HCT116 (cell line): ENCODE data around the gene ADIRF. TPM values are rescaled to one million over a fixed set of nuclear protein-coding genes. Genes with fewer than 3 reads are reported as not detected.
"Not testable (repeated sequence)": the region's sequence is repeated elsewhere in the genome, so short reads cannot be mapped to it uniquely, and the experiment has no call there.

ENCODE experiments used
- ATAC-seq: fragments of 200-7000 bp; cut with Tn5 transposase; 2 replicates; pipeline ENCODE4 v1.9.1; 2020; ENCODE audit warnings: mild to moderate bottlenecking, moderate library complexity
- BruUV-seq: library from RNA; stranded (reverse); fragments of 400-500 nt; replicated peaks from 2 replicates; lab custom pipeline; 2021; lab: Mats Ljungman, UMichigan
- CTCF ChIA-PET: fragments of 300-600 bp; sonication (Branson Sonifier 250); formaldehyde crosslinking; loops from one replicate; lab custom pipeline; 2021; ENCODE audit warnings: antibody characterized with exemption; lab: Charles Lee
- POLR2A ChIA-PET: fragments of 300-600, 350-600 bp; sonication (Branson Sonifier 250); formaldehyde crosslinking; loops from one replicate; lab custom pipeline; 2021; ENCODE audit warnings: antibody characterized with exemption; lab: Charles Lee
- RAD21 ChIA-PET, 2 experiments: fragments of 300-600 bp; sonication (Branson Sonifier 250); formaldehyde crosslinking; loops; one replicate each; lab custom pipeline; 2023; ENCODE audit warnings: low total read pairs in 2 of 2; ENCODE audit not compliant: uncharacterized antibody in 2 of 2, unreplicated experiment in 2 of 2, low non-redundant PET in 1 of 2; lab: Charles Lee
- DNase-seq: peaks from one replicate; pipeline ENCODE4 v3.0.0-alpha.2; 2010; ENCODE audit warnings: low read depth, low spot score
- H2AFZ ChIP-seq: fragments of 200-600 bp; shearing (Covaris generic), sonication (generic); 2 replicates; pipeline ENCODE4 v1.6.1; 2017; ENCODE audit warnings: low read depth, mixed run types, mixed read lengths, antibody characterized with exemption, low read length; ENCODE audit not compliant: poor library complexity, severe bottlenecking
- H3K27ac ChIP-seq: 2 replicates; pipeline ENCODE4 v1.5.1; 2012; ENCODE audit warnings: low read depth, low read length
- H3K27me3 ChIP-seq: fragments of 200-600 bp; sonication (generic); 2 replicates; pipeline ENCODE4 v1.6.1; 2016; ENCODE audit warnings: mixed run types, low read length, mixed read lengths; ENCODE audit not compliant: insufficient read depth
- H3K36me3 ChIP-seq, 2 experiments: fragments of 200-500 bp in 1 of 2; fragments of 200-600 bp in 1 of 2; sonication (Bioruptor generic) in 1 of 2; sonication (generic) in 1 of 2; 2 replicates each; pipeline versions ENCODE4 v1.5.1 to v1.6.1; 2014 to 2016; ENCODE audit warnings: low read length in 2 of 2, inconsistent platforms in 1 of 2, mixed read lengths in 1 of 2, mixed run types in 1 of 2; ENCODE audit not compliant: insufficient read depth in 2 of 2, control insufficient read depth in 1 of 2
- H3K4me1 ChIP-seq, 2 experiments: fragments of 200-600 bp in 1 of 2; sonication (generic) in 1 of 2; 2 replicates each; pipeline versions ENCODE4 v1.5.1 to v1.6.1; 2012 to 2017; ENCODE audit warnings: low read length in 2 of 2, inconsistent platforms in 1 of 2, mild to moderate bottlenecking in 1 of 2, mixed read lengths in 1 of 2, mixed run types in 1 of 2, moderate library complexity in 1 of 2; ENCODE audit not compliant: insufficient read depth in 2 of 2, control insufficient read depth in 1 of 2
- H3K4me2 ChIP-seq: fragments of 200-600 bp; sonication (generic); 2 replicates; pipeline ENCODE4 v1.6.1; 2017; ENCODE audit warnings: mixed run types, low read length, mixed read lengths
- H3K4me3 ChIP-seq, 2 experiments: fragments of 200-600 bp in 1 of 2; sonication (generic) in 1 of 2; replicated peaks in 1 of 2; 2 replicates each; pipeline ENCODE4 v1.5.1; 2011 to 2016; ENCODE audit warnings: low read length in 2 of 2, control low read depth in 1 of 2, low read depth in 1 of 2, mild to moderate bottlenecking in 1 of 2, mixed read lengths in 1 of 2, mixed run types in 1 of 2
- H3K79me2 ChIP-seq: fragments of 200-600 bp; sonication (generic); 2 replicates; pipeline ENCODE4 v1.6.1; 2017; ENCODE audit warnings: mild to moderate bottlenecking, mixed run types, low read length, moderate library complexity, mixed read lengths; ENCODE audit not compliant: insufficient read depth
- H3K9ac ChIP-seq: fragments of 200-600 bp; sonication (generic); 2 replicates; pipeline ENCODE4 v1.6.1; 2016; ENCODE audit warnings: low read length, mixed read lengths
- H3K9me2 ChIP-seq: fragments of 200-600 bp; sonication (generic), shearing (Covaris generic); 2 replicates; pipeline ENCODE4 v1.6.1; 2017; ENCODE audit warnings: mixed run types, mild to moderate bottlenecking, moderate library complexity; ENCODE audit not compliant: insufficient read depth
- H3K9me3 ChIP-seq, 2 experiments: fragments of 200-500 bp in 1 of 2; fragments of 200-600 bp in 1 of 2; sonication (Bioruptor generic) in 1 of 2; sonication (generic) in 1 of 2; 2 replicates each; pipeline ENCODE4 v1.6.1; 2014 to 2017; ENCODE audit warnings: low read length in 2 of 2, mixed read lengths in 2 of 2, inconsistent platforms in 1 of 2, low read depth in 1 of 2, mild to moderate bottlenecking in 1 of 2, mixed run types in 1 of 2, moderate library complexity in 1 of 2; ENCODE audit not compliant: control insufficient read depth in 1 of 2, insufficient read depth in 1 of 2
- H4K20me1 ChIP-seq: fragments of 200-600 bp; sonication (generic), shearing (Covaris generic); 2 replicates; pipeline ENCODE4 v1.6.1; 2017; ENCODE audit warnings: mixed run types, mild to moderate bottlenecking, moderate library complexity; ENCODE audit not compliant: insufficient read depth
- CEBPB ChIP-seq: IDR thresholded peaks from 2 replicates; pipeline ENCODE4 v1.6.1; 2012; ENCODE audit warnings: low read depth
- EZH2phosphoT487 ChIP-seq: fragments of 200-600 bp; IDR thresholded peaks from 2 replicates; pipeline ENCODE4 v1.6.1; 2018; ENCODE audit warnings: antibody characterized with exemption, borderline replicate concordance
- JUND ChIP-seq: IDR thresholded peaks from 2 replicates; pipeline ENCODE4 v1.6.1; 2012
- POLR2AphosphoS5 ChIP-seq: IDR thresholded peaks from 2 replicates; pipeline ENCODE4 v1.6.1; 2011; ENCODE audit warnings: mild to moderate bottlenecking, low read depth, low read length, moderate library complexity
- RAD21 ChIP-seq: IDR thresholded peaks from 2 replicates; pipeline ENCODE4 v1.6.1; 2012; ENCODE audit warnings: low read depth, mild to moderate bottlenecking
- SIN3A ChIP-seq: IDR thresholded peaks from 2 replicates; pipeline ENCODE4 v1.6.1; 2012; ENCODE audit warnings: low read depth
- YY1 ChIP-seq: IDR thresholded peaks from 2 replicates; pipeline ENCODE4 v1.6.1; 2011; ENCODE audit warnings: low read length, low read depth, moderate library complexity, mild to moderate bottlenecking; ENCODE audit not compliant: insufficient replicate concordance; ENCODE audit errors: extremely low read depth
- ZNF274 ChIP-seq: fragments of 200-500 bp; sonication (Bioruptor generic); IDR thresholded peaks from 2 replicates; pipeline ENCODE4 v1.6.1; 2014; ENCODE audit warnings: mild to moderate bottlenecking, low read depth, low read length, inconsistent platforms
- intact Hi-C: fragments of 100-400 bp; cut with micrococcal nuclease; formaldehyde crosslinking; loops from 2 replicates; pipeline ENCODE4 v1.10.0; 2022
- total RNA-seq: library from RNA; stranded (reverse); gene quantifications from one replicate; pipeline ENCODE4 v1.2.1, GENCODE V29; 2021; ENCODE audit not compliant: unreplicated experiment
- TF ChIP-seq, protein P1 (sequence below): IDR thresholded peaks from 2 replicates; pipeline ENCODE4 v1.6.1; 2012

ADIRF gene
- total RNA-seq, 1 experiment from 2014 or later = 448 TPM

DNA sequence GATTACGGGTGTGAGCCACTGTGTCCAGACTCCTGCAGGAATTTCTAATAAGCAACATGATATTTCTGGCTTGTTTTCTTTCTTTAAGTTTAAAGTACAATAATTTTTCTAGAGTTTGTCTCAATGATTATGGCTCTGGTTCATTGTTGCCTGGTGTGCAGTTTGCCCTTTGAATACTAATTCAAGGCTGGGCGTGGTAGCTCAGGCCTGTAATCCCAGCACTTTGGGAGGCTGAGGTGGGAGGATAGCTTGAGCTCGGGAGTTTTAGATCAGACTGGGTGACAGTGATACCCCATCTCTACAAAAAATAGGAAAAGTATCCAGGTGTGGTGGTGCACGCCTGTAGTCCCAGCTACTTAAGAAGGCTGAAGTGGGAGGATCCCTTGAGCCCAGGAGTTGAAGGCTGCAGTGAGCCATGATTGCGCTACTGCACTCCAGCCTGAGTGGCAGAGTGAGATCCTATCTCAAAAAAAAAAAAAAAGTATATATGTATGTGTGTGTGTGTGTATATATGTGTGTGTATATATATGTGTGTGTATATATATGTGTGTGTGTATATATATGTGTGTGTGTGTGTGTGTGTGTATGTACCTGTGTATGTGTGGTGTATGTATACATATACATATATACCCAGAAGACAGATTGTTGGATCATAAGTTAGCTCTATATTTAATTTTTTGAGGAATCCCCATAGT is 8.2 kb downstream of the ADIRF start:
- intact Hi-C loops = no loop called here
- Histone ChIP-seq H3K9ac (no peak overlapping the region), H2AFZ (no peak overlapping the region), H3K9me3 (no peaks in the 10 kb centered on the region), H3K27ac (no peak overlapping the region), H3K27me3 (no peaks in the 10 kb centered on the region), H3K79me2 (no peaks in the 10 kb centered on the region), H3K4me1 (peaks cover 40 to 82% of the 10 kb centered on the region in 2 experiments), H3K9me2 (no peaks in the 10 kb centered on the region), H3K36me3 (no peaks in the 10 kb centered on the region), H4K20me1 (no peaks in the 10 kb centered on the region), H3K4me2 (no peak overlapping the region), H3K4me3 (no peak overlapping the region)
- ATAC-seq (no peak), DNase-seq (no peak)
- no TSS peak for BruUV-seq
- CTCF ChIA-PET = no interaction called here
- TF ChIP-seq RAD21 (no peak), JUND (no peak), EZH2phosphoT487 (no peak), ZNF274 (no peak), YY1 (no peak), SIN3A (no peak), CEBPB (no peak)
- TF ChIP-seq, protein P1, sequence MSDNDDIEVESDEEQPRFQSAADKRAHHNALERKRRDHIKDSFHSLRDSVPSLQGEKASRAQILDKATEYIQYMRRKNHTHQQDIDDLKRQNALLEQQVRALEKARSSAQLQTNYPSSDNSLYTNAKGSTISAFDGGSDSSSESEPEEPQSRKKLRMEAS = no peak
- RAD21 ChIA-PET = no interaction called here
- POLR2A ChIA-PET = interaction anchor here (0.5 to 1.2 kb wide), 2 partner anchors 8 to 9 kb away, joined by 3 to 5 read pairs; partner anchors contain the start of gene ADIRF

DNA sequence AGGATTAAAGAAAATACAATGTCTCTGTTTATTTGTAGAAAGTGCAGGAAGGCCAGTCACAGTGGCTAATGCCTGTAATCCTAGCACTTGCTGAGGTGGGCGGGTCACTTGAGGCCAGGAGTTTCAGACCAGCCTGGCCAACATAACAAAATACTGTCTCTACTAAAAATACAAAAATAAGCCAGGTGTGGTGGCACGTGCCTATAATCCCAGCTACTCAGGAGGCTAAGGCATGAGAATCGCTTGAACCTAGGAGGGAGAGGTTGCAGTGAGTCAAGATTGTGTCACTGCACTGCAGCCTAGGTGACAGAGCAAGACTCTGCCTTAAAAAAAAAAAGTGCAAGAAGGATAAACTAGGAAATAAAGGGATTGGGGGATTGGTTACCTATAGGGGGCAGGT is 10.2 kb downstream of the ADIRF start:
- Histone ChIP-seq H3K4me2 (peak overlapping the region; percentile 20), H3K9ac (peak overlapping the region; percentile 32), H3K4me1 (peaks cover 24 to 62% of the 10 kb centered on the region in 2 experiments)
- H3K9me3 ChIP-seq, DNase-seq, CTCF ChIA-PET, BruUV-seq, H4K20me1 ChIP-seq, H2AFZ ChIP-seq, H3K36me3 ChIP-seq, H3K79me2 ChIP-seq, H3K27me3 ChIP-seq, H3K27ac ChIP-seq, H3K9me2 ChIP-seq, intact Hi-C loops, H3K4me3 ChIP-seq: not testable (repeated sequence)
- 0 out of 2 replicates have a peak, but pooled peaks have one; percentile 17 for TF ChIP-seq POLR2AphosphoS5
- ChIA-PET RAD21 (interaction anchor here in 1 of 2 experiments (0.7 kb wide), 1 partner anchor 61 kb away, joined by 3 read pairs; no protein-coding TSS in a partner anchor), POLR2A (interaction anchor here (0.7 kb wide), 1 partner anchor 1363 kb away, joined by 3 read pairs; no protein-coding TSS in a partner anchor)
- ATAC-seq = peak; percentile 72
